DMS153 treated with DMSO at 0.1 percent for 48 hours (cell line): ENCODE measurements around the gene NELL1.
"Not testable (repeated sequence)": the region's sequence is repeated elsewhere in the genome, so short reads cannot be mapped to it uniquely, and the experiment has no call there.

ENCODE experiments used
- DNase-seq: peaks from one replicate; lab custom pipeline; 2025; ENCODE audit not compliant: unreplicated experiment; lab: John Stamatoyannopoulos, UW

NELL1 gene

DNA sequence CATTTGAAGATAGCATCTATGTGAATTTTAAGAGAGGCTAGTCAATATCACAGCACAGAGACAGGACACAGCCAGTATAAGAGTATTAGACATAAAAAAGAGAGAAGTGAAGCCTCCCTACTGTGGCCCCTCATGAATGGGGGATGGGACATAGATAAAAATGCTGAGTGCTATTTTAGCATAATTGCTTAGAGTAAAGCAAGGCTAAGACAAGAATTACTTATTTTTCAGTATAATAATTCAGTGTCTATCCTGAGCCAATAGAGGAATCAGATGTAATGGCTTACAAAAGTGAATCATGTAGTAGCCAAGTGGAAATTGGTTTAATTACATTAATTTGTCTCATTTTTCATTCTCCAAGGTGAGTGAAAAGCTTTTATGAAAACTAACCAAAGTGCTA lies 419.5 kb downstream of the NELL1 start:
- no peak for DNase-seq

DNA sequence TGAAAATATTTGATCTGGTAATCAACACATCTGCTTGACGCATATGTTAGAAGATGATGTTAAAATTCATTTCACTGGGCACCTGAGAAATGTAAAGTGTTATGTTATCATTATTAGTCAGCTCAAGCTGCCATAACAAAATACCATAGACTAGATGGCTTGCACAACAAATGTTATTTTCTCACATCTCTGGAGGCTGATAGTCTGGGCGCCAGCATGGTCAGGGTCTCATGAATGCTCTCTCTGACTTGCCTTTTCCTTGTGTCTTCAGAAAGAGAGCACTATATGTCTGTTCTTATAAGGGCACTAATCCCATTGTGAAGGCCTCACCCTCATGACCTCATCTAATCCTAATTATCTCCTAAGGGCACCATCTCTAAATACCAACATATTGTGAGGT lies 435.3 kb downstream of the NELL1 start:
- no peak for DNase-seq

DNA sequence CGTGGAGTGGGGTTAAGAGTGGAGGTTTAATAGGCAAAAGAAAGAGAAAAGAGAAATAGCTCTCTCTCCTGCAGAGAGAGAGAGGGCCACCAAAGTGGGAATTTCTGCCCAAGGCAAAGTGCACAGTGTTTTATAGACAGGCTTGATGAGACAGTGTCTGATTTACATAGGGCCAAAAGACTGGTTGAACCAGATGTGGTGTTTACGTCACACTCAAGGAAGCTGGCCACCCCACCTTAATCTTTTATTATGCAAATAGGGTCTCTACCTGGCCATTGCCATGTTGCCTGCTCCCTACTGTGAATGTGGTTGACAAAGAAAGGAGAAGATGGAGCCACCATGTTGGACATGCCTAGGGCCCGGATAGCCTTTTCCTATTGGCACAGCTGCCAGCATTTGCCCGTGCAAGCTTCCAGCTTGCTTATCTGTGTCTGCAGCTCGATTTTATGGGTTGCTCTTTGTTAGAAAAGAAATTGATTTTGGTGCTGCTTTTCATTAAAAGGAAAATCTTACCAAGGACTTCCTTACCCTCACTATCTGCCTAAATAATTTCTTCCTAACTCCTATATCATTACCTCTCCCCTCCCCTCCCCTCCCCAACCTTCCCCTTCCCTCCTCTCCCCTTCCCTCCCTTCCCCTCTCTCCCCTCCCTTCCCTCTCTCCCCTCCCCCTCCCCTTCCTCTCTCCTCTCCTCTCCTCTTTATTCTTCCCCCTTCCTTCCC lies 436.0 kb downstream of the NELL1 start:
- DNase-seq: no peak

DNA sequence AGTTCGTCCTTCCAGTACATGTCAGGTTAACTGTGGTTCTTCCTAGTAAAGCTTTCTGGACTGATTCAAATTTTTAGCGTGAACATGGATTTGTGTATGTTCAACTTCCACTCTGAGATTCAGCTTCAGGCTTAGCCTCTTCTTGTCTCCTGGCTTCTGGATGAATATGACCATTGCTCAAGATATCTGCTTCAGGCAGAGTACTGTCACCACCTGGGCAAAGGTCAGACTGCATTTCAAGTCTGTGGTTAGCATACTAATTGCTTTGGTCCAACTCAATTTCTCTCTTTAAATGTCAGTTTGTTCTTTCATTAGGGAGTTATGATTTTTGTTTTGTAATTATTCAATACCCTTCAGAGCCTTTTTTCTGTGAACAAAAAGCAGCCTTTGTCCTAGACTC lies 440.0 kb downstream of the NELL1 start:
- DNase-seq: no peak

DNA sequence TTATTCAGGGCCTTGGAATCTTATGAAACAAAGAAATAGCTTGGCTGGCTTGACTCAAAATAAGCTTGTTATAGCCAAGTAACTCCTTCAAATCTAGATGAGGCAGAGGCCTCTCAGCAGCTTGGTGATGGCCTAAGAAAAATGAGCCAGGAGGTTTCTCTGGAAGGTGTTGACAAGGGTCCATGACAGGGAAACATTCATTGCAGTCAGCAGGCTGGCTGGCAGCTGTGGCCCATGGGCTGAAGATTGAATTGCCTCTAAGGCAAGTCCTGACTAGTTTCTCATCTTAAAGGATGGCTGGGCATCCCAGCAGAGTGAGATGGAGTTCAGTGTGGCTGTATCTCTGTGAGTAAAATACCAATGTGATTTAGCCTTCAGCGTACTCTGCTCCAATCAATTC lies 441.0 kb downstream of the NELL1 start:
- DNase-seq: no peak

DNA sequence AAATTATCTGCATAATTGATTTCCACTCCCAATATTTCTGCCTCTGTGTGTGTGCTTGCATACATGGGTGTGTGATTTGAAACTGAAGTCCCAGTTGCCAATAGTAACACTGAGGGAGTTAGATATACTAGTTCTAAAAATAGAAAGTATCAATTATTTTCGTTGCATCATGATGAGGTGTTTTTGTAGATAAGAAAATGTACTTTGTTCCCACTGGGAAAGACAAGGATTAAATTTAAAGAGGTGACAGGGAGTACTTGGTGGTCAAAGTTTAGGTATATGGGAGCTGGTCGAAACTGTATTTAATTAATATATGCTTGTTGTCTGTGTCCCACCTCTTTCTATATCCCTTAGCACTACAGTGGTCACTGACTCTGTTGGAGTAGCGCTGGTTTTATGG lies 444.5 kb downstream of the NELL1 start:
- no peak for DNase-seq

DNA sequence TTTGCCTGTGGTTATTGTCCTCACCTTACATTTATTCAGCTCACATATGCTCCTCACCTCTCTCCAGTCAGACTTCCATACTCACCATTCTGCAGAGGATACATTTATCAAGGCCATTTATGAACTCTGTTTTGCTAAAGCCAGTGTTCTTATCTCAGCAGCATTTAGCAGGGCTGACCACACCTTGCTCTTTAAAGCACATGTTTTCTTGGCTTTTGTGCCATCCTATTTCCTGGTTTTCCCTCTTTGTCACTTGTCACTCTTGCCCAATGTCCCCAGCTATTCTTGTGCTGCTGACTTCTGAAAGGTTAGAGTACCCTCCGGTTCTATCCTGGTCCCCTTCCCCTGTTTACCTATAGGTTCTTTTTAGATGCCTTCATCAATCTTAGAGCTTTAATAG lies 446.6 kb downstream of the NELL1 start:
- no peak for DNase-seq

DNA sequence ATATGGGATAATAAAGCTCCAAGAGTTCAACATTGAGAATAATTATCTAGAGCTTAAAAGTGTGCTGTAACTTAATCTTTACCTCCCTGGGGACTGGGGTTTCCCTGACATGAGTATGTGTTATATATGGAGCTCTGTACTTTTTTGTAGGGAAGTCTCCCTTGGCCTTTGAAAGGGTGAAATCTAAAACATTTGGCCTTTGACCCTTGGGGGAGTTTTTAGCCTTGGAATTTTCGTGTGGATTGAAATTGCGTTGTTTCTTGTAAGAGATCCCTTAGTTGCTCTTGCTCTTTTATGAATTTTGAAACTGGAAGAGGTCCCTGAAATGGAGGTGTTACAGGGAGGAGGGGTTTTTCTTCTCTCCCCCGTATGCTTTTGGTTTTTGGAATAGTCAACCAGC lies 450.0 kb downstream of the NELL1 start:
- no peak for DNase-seq

DNA sequence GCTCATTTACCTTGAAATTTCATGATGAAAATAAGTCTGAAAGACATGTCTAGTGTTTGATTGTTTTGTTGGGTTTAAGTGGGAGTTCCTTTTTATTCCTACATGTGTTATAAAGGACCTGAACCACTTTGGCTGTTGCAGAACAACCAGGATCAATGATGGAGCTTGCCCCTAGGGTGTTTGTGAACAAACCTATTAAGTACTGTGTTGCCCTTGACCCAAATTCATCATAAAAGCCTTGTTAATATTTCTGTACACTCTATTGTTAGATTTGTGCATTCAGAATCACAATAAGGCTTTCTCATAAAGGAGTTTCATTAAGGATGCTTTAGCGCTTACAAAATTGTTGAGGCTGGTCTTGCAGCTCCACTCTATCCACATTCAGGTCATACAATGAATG lies 452.6 kb downstream of the NELL1 start:
- DNase-seq: no peak

DNA sequence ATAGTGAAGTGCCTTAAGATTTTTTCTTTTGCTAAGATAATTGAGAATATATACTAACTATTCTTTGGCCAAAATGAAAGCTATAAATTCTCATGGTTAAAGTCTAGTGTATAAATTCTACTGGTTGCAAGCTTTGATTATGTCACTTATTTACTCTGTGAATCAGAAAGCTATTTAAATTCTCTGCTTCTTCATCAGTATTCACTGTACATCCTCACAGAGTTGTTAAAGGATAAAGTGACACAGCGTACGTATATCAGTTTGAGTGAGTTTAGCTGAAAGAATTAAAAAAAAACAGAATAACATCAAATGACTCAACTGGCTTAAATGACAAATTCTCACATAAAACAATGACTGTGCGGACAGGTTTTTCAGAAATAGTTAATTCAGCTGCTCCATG lies 453.1 kb downstream of the NELL1 start:
- DNase-seq: no peak

DNA sequence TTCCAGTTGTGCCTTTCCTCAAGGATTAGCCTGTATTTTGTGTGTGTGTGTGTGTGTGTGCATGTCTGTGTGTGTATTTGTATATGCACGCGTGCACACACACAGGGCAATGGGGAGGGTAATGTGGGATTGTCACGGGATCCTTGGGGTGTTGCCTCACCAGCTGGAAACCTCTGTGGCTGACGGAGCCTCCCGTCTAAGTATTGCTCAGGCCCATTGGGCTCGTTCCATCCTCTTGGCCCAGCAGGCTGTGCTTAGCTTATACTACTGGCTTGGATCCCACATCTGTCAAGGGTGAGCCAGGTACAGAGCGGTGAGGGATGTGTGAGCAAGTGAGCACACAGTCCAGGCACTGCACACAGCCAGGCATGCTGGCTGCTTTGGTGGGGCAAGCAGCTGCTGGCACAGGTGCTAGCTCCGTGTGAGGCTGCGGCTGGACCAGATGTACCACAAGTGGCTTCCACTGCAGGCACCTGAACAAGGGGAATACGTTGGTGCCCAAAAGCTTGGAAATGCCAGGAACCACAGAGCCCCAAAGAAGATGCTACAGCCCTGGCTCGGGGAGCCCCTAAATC lies 462.8 kb downstream of the NELL1 start:
- no peak for DNase-seq

DNA sequence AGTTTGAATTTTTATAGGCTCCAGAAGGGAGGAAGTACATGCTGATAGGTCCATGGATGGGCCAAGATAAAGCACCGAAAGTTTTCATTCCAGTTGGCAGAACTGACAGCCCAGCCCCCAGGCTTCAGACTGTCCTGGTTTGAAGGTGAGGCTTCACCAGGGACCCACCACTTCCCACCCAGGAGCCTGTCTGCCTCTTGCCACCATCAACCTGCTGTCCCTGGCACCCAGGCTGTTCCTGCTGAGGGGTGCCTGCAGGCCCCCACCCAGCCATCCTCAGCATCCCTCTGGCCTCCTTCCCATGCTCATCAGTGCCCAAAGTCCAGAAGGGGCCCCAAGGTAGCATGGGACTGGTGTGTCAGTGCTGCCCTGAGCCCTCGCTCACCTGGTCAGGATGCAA lies 463.9 kb downstream of the NELL1 start:
- DNase-seq: no peak

DNA sequence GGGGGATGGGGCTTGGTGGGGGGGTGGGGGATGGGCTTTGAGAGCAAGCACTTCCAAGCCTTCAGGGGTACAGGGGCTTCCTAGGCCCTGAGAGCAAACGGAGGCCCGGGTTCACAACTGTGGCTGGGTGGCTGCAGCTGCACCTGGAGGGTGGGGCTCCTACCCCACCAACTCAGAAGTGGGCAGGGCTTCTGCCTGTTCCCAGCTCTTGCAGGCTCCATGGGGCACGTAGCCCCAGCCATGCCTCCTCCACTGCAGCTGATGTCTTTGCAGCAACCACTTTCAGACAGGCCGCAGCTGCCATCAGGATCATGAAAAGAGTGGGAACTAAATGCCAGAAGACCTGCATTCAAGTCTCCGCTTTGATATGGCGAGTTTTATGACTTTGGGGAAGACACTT lies 464.3 kb downstream of the NELL1 start:
- DNase-seq: no peak

DNA sequence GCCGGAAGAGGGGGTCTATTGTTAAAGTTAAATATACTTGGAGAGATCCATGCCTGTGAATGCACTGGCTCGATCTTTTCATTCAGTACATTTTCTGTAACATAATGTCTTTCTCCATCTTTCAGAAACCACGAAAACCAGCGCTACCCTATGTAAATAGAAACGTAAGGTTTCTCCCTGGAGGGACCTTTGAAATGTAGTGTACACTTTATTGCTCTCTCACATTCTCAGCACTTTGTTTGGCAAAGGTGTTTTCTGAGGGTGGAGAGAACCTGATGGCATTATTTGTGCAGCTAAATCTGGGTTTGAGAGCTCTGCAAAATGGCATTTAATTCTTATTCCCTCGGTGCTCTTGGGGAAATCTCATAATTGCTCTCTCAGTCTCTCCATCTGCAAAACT lies 468.4 kb downstream of the NELL1 start:
- DNase-seq: no peak

DNA sequence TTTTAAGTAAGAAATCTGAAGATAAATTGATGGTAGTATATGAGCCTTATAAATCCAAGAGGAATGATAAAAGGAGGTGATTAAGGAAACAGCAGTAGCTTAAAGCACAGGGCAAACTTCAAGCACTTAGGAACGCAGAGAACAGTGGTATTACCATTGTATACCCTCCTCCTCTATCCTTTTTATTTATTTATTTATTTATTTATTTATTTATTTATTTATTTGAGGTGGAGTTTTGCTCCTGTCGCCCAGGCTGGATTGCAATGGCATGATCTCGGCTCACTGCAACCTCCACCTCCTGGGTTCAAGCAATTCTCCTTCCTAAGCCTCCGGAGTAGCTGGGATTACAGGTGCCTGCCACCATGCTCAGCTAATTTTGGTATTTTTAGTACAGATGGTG lies 472.2 kb downstream of the NELL1 start:
- not testable (repeated sequence) for DNase-seq

DNA sequence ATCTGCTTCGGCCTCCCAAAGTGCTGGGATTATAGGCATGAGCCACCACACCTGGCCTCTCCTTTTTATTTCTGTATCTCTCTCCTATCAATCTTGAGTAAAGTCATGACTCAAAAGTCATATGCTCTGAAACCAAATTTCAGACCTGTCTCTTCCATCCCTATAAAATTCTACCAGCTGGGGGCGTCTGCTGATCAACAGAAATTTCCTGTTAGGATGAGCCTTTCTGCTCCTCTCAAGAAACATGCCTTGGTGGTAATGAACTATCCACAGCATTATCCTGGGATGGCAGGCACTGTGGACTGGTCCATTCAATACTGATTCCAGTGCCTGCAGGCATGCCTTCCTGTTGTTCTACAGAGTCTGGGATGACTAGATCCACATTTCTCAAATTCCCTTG lies 472.6 kb downstream of the NELL1 start:
- DNase-seq: no peak

DNA sequence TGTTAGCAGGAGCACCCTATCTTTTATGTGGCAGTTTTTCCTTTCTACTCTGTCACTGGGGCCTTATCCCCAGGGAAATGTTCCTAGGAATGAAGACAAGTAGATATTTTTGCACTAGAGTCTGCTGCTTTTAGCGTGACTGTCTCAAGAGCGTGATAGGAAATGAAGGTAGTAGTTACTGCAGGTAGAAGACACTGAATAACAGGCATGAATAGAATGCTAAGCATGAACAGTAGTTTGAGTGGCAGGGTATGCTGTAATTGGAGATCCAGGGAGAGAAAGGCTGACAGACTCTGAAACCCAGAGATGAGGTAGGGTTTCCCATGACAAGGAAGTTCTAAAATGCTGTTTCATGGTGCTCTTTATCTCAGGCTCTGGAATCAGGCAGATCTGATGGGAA lies 475.1 kb downstream of the NELL1 start:
- DNase-seq: no peak

DNA sequence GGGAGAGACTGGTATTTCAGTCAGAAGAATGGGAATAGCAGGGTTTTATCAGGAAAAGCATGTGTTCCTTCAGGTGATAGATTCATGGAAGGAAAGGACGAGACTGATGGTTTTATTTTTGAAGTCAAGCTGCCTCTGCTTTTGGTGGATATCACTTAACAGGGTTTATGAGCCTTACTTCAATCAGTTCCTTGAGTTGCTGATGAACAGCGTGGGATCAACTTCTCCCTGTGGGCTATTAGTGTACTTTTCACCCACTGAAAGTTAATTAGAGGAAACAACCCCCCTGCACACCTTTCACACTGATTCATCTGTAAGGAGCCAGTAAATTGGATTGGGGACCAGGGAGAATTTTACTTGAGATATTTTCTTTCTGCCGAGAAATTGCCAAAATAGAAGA lies 479.0 kb downstream of the NELL1 start:
- DNase-seq: no peak

DNA sequence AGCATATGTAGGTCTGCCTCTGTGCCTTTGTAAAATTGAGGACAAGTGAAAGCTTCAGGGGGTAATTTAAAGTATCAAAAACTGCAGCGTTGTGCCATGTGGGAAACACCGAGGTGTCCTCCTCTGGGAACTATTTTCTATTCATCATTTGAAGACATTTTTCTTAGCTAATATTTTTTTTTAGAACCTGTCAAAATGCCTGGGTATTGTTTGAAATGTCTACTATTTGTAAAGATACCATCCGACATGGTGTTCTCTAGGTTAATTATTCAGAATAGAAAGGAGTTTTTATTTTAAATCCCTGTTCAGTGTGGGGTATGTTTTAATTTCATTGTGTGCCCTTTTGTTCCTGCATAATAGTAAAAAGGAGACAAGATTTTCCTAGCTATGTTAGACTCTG lies 490.8 kb downstream of the NELL1 start:
- DNase-seq: no peak

DNA sequence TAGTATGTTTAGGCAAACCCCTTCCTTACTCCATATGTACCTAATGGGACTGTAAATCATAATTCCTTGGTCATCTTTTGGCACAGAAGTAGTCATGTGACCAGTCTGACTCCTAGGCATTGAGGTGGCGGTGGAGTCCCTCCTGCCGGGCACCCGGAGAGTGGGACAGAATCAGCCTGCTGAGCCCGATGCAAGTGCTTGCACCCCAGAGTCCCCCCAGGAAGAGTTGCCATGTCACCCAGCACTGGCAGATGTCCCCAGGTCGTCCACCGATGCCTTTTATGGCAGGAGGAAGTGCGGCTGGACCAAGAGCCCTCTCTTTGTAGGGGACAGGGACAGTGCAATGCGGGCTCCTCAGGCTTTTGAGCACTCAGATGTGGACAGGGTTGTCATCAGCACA lies 500.3 kb downstream of the NELL1 start:
- DNase-seq: no peak

DNA sequence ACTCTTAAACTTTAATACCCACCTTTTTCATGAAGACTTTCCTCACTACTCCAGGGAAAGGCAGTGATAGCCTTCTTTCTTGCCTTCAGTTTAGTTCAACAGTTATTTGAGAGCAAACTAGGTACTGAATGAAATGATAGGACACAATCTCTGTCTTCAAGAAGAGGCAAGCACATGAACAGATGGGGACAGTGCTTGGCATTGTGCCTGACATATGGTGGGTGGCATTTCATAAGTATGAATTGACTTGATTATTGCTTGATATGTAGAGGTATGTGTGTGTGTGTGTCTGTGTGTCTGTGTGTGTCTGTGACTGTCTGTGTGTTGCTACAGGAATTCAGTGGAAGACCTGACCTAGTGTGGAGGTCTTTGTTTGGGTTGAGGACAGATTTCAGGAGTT lies 504.1 kb downstream of the NELL1 start:
- DNase-seq: no peak

DNA sequence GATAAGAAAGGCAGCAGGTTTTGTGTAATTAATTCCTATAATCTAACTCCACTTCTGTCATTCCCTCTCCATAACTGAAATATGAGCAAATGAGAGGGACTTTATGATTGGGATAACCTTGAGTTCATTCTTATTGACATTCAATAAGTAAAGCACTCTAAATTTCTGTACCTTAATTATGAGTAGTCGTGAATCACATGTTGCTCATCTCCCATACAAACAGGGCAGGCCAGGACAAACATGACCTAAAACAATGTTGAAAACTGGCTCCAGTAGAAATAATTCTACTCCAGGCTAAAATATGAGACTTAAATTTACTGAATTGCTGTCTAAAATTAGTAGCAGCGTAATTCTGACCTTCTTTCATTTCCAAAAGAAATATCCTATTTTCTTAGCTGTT lies 505.4 kb downstream of the NELL1 start:
- no peak for DNase-seq

DNA sequence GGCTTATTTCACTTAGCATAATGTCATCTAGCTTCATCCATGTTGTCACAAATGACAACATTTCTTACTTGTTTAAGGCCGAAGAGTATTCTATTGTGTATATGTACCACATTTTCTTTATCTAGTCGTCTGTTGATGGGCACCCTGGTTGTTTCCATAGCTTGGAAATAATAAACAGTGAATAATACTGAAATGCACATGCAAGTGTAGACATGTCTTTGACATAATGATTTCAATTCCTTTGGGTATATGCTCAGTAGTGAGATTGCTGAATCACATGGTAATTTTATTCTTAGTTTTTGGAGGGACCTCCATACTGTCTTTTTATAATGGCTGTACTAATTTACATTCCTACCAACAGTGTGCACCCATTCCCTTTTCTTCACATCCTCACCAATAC lies 508.0 kb downstream of the NELL1 start:
- DNase-seq: no peak
